Astrocyte (in vitro differentiated cells and primary cell): ENCODE results near the gene OR52W1. TPM values are rescaled to one million over a fixed set of nuclear protein-coding genes. Genes with fewer than 3 reads are reported as not detected.

Experiments used
- DNase-seq: peaks from one replicate; pipeline ENCODE4 v3.0.0-alpha.2; 2010; ENCODE audit warnings: low read depth
- FAIRE-seq: peaks from 2 replicates; lab custom pipeline; 2011; peaks lifted over from hg19 to GRCh38; lab: Jason Lieb, UNC
- H2AFZ ChIP-seq: 2 replicates; pipeline ENCODE4 v1.6.0; 2012; ENCODE audit warnings: low read depth, low read length, inconsistent platforms
- H3K27ac ChIP-seq: 2 replicates; pipeline ENCODE4 v1.5.1; 2011; ENCODE audit warnings: low read depth, low read length, inconsistent platforms
- H3K27me3 ChIP-seq: 2 replicates; pipeline ENCODE4 v1.6.0; 2011; ENCODE audit warnings: low read length, inconsistent platforms; ENCODE audit not compliant: insufficient read depth
- H3K36me3 ChIP-seq: 2 replicates; pipeline ENCODE4 v1.5.1; 2011; ENCODE audit warnings: low read length, inconsistent platforms; ENCODE audit not compliant: insufficient read depth
- H3K4me1 ChIP-seq: 2 replicates; pipeline ENCODE4 v1.5.1; 2011; ENCODE audit warnings: low read length, inconsistent platforms; ENCODE audit not compliant: insufficient read depth
- H3K4me2 ChIP-seq: 2 replicates; pipeline ENCODE4 v1.6.0; 2012; ENCODE audit warnings: low read length, inconsistent platforms
- H3K4me3 ChIP-seq: 2 replicates; pipeline ENCODE4 v1.5.1; 2011; ENCODE audit warnings: low read depth, mild to moderate bottlenecking, low read length, inconsistent platforms; ENCODE audit not compliant: insufficient read depth
- H3K79me2 ChIP-seq: 2 replicates; pipeline ENCODE4 v1.6.0; 2012; ENCODE audit warnings: mild to moderate bottlenecking, low read length, inconsistent platforms; ENCODE audit not compliant: insufficient read depth
- H3K9ac ChIP-seq: 2 replicates; pipeline ENCODE4 v1.6.0; 2012; ENCODE audit warnings: mild to moderate bottlenecking, low read length, inconsistent platforms
- H3K9me3 ChIP-seq: 2 replicates; pipeline ENCODE4 v1.5.1; 2012; ENCODE audit warnings: low read depth, mild to moderate bottlenecking, low read length, inconsistent platforms; ENCODE audit not compliant: insufficient read depth
- H4K20me1 ChIP-seq: 2 replicates; pipeline ENCODE4 v1.6.0; 2012; ENCODE audit warnings: low read length, inconsistent platforms; ENCODE audit not compliant: insufficient read depth
- H3K27ac Mint-ChIP-seq: one replicate; pipeline ENCODE4 v1.8.0; 2021; ENCODE audit warnings: mild to moderate bottlenecking, mixed read lengths; ENCODE audit not compliant: unreplicated experiment
- H3K27me3 Mint-ChIP-seq: one replicate; pipeline ENCODE4 v1.8.0; 2021; ENCODE audit warnings: low read depth, mixed read lengths; ENCODE audit not compliant: unreplicated experiment
- H3K36me3 Mint-ChIP-seq: one replicate; pipeline ENCODE4 v1.8.0; 2021; ENCODE audit warnings: low read depth, mixed read lengths; ENCODE audit not compliant: unreplicated experiment
- H3K4me1 Mint-ChIP-seq: one replicate; pipeline ENCODE4 v1.8.0; 2021; ENCODE audit warnings: low read depth, mixed read lengths; ENCODE audit not compliant: unreplicated experiment
- H3K4me3 Mint-ChIP-seq: one replicate; pipeline ENCODE4 v1.8.0; 2021; ENCODE audit warnings: mild to moderate bottlenecking, moderate library complexity, mixed read lengths; ENCODE audit not compliant: unreplicated experiment
- H3K9me3 Mint-ChIP-seq: one replicate; pipeline ENCODE4 v1.8.0; 2021; ENCODE audit warnings: mild to moderate bottlenecking, mixed read lengths; ENCODE audit not compliant: unreplicated experiment
- EZH2 ChIP-seq: IDR thresholded peaks from 2 replicates; pipeline ENCODE4 v1.6.1; 2012; ENCODE audit warnings: mild to moderate bottlenecking, low read length, inconsistent platforms; ENCODE audit not compliant: insufficient read depth
- total RNA-seq: library from RNA; stranded (reverse); gene quantifications from 2 replicates; pipeline ENCODE4 v1.2.1, GENCODE V29; 2021
- TF ChIP-seq, protein P1 (sequence below): IDR thresholded peaks from 2 replicates; pipeline ENCODE4 v1.5.1; 2011; ENCODE audit warnings: low read depth, mild to moderate bottlenecking, inconsistent platforms, low read length, moderate library complexity; ENCODE audit not compliant: insufficient read depth

Gene OR52W1
- total RNA-seq, 1 donor from 2014 or later: not detected

DNA sequence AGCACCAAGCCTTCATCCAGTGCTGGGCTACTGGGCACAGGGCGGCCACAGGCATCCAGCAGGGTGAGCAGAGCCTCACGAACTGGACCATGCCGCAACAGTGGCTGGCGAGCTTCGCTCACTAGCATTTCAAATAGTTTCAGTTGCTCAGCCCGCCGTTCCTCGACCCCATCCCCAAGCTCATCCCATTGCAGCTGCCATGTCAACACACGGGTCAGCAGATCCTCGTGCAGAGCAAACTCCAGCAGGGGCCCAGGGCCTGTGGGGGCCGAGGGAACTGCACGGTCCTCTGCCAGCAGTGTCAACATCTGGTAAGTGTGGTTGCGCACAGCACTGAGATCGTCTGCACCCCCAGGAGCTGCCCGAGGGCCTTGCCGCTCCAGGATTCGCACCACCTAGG is 24.8 kb downstream of the OR52W1 start:
- no peak overlapping the region for H2AFZ ChIP-seq
- H3K27me3 Mint-ChIP-seq: no peaks in the 10 kb centered on the region
- H4K20me1 ChIP-seq: peaks cover 33% of the 10 kb centered on the region
- peaks cover 12% of the 10 kb centered on the region for H3K36me3 Mint-ChIP-seq
- no peaks in the 10 kb centered on the region for H3K27me3 ChIP-seq
- H3K4me1 Mint-ChIP-seq: peaks cover 7% of the 10 kb centered on the region
- H3K36me3 ChIP-seq: peaks cover 7% of the 10 kb centered on the region
- H3K4me1 ChIP-seq: peaks cover 10% of the 10 kb centered on the region
- H3K79me2 ChIP-seq: peaks cover 42% of the 10 kb centered on the region
- H3K9ac ChIP-seq: no peak overlapping the region
- H3K27ac ChIP-seq: no peak overlapping the region
- FAIRE-seq: no peak
- H3K9me3 ChIP-seq: no peaks in the 10 kb centered on the region
- no peak overlapping the region for H3K4me3 ChIP-seq
- no peak for DNase-seq
- TF ChIP-seq, protein P1, sequence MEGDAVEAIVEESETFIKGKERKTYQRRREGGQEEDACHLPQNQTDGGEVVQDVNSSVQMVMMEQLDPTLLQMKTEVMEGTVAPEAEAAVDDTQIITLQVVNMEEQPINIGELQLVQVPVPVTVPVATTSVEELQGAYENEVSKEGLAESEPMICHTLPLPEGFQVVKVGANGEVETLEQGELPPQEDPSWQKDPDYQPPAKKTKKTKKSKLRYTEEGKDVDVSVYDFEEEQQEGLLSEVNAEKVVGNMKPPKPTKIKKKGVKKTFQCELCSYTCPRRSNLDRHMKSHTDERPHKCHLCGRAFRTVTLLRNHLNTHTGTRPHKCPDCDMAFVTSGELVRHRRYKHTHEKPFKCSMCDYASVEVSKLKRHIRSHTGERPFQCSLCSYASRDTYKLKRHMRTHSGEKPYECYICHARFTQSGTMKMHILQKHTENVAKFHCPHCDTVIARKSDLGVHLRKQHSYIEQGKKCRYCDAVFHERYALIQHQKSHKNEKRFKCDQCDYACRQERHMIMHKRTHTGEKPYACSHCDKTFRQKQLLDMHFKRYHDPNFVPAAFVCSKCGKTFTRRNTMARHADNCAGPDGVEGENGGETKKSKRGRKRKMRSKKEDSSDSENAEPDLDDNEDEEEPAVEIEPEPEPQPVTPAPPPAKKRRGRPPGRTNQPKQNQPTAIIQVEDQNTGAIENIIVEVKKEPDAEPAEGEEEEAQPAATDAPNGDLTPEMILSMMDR: no peak
- TF ChIP-seq EZH2: no peak
- no peak overlapping the region for H3K4me2 ChIP-seq
- H3K27ac Mint-ChIP-seq: peak overlapping the region; percentile 67
- H3K9me3 Mint-ChIP-seq: no peaks in the 10 kb centered on the region
- H3K4me3 Mint-ChIP-seq: no peak overlapping the region

DNA sequence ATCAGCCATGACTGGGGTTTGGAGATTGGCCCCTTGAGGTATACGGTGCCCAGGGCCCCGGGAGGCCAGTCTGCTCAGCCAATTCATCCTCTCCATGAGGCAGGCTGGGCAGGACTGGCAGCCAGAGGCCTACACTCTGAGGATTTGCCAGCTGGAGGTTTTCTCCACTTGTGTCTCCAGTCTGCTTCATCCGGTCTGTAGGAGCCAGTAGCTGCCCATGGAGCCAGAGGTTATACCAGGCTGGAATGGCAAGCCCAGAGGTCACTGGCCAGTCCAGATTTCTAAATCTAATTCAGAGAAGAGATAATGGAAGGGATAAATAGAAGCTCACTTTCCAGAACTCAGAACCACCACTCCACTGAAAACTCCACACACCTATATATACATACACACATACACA is 25.4 kb downstream of the OR52W1 start:
- Histone ChIP-seq H3K9me3 (no peaks in the 10 kb centered on the region), H3K4me3 (no peak overlapping the region), H3K79me2 (peaks cover 48% of the 10 kb centered on the region), H3K36me3 (peaks cover 7% of the 10 kb centered on the region), H3K4me1 (peaks cover 5% of the 10 kb centered on the region), H3K4me2 (no peak overlapping the region), H4K20me1 (peaks cover 35% of the 10 kb centered on the region), H3K27me3 (no peaks in the 10 kb centered on the region), H2AFZ (no peak overlapping the region), H3K27ac (no peak overlapping the region), H3K9ac (no peak overlapping the region)
- Mint-ChIP-seq H3K36me3 (peaks cover 12% of the 10 kb centered on the region), H3K4me1 (peaks cover 2% of the 10 kb centered on the region), H3K27ac (no peak overlapping the region), H3K27me3 (no peaks in the 10 kb centered on the region), H3K9me3 (no peaks in the 10 kb centered on the region), H3K4me3 (no peak overlapping the region)
- TF ChIP-seq, protein P1: no peak
- TF ChIP-seq EZH2: no peak
- DNase-seq (no peak), FAIRE-seq (no peak)

DNA sequence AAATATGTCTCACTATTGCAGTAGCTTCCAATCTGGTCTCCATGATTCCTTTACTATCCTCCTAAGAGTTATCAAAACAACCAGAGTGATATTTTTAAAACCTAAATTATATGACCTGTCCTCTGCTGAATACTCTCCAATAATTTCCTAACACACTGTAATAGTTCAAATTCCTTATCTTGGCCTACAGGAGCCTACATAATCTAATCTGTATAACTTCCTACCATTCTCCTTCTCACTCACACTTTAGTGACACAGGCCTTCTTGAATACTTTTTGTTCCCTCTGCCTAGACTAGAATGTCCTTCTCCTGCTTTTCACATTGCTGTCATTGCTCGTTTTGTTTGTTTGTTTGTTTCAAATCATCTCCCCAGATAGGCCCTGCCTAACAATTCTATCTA is 26.0 kb downstream of the OR52W1 start:
- no peak for FAIRE-seq
- H3K27ac ChIP-seq: no peak overlapping the region

More for the DNA sequence above, 26.0 kb downstream of the OR52W1 start:
- Histone ChIP-seq H3K27me3 (no peaks in the 10 kb centered on the region), H3K4me2 (no peak overlapping the region), H3K4me3 (no peak overlapping the region), H3K79me2 (peaks cover 54% of the 10 kb centered on the region), H4K20me1 (peaks cover 41% of the 10 kb centered on the region), H3K4me1 (no peaks in the 10 kb centered on the region), H3K9me3 (no peaks in the 10 kb centered on the region), H3K9ac (no peak overlapping the region), H3K36me3 (peaks cover 7% of the 10 kb centered on the region), H2AFZ (no peak overlapping the region)
- Mint-ChIP-seq H3K9me3 (no peaks in the 10 kb centered on the region), H3K27me3 (no peaks in the 10 kb centered on the region), H3K4me1 (no peaks in the 10 kb centered on the region), H3K36me3 (peaks cover 12% of the 10 kb centered on the region), H3K4me3 (no peak overlapping the region), H3K27ac (no peak overlapping the region)
- no peak for DNase-seq
- TF ChIP-seq EZH2: no peak
- TF ChIP-seq, protein P1: no peak
